ENCODE data around the gene D2HGDH.

D2HGDH gene

GRCh38 chr2:241814643-241815476 lies 80.4 kb downstream of the D2HGDH start:
- Histone ChIP-seq H3K27ac (ENCODE audit: low read depth, low read length) (no peak overlapping the region), H3K9me3 (ENCODE audit: control insufficient read depth, insufficient read depth, low read length) (no peaks in the 10 kb centered on the region), H3F3A (ENCODE audit: control insufficient read depth, insufficient read depth) (no peaks in the 10 kb centered on the region), H3K27me3 (ENCODE audit: control insufficient read depth, low read length) (no peaks in the 10 kb centered on the region), H3K9me2 (replicated peaks; ENCODE audit: control insufficient read depth, low read length) (no peaks in the 10 kb centered on the region), H3K4me1 (ENCODE audit: control insufficient read depth, low read length) (peaks cover 29% of the 10 kb centered on the region), H3K36me3 (ENCODE audit: control insufficient read depth, low read length) (no peaks in the 10 kb centered on the region), H4K20me1 (ENCODE audit: control insufficient read depth, insufficient read depth, low read depth, low read length) (no peaks in the 10 kb centered on the region), H3K4me3 (ENCODE audit: low read length) (no peak overlapping the region), H3K79me2 (ENCODE audit: control insufficient read depth, low read length) (no peaks in the 10 kb centered on the region), H3K4me2 (ENCODE audit: low read length) (no peak overlapping the region)
- TF ChIP-seq EZH2phosphoT487 (IDR thresholded peaks at IDR 0.05; ENCODE audit: borderline replicate concordance, low read length) (no peak), CTCF (IDR thresholded peaks at IDR 0.05; ENCODE audit: low read depth, low read length, poor library complexity, severe bottlenecking) (no peak)

- Histone ChIP-seq H3K27ac (ENCODE audit: low read depth, low read length) (no peak overlapping the region), H3K9me2 (replicated peaks; ENCODE audit: control insufficient read depth, low read length) (no peaks in the 10 kb centered on the region), H3K27me3 (ENCODE audit: control insufficient read depth, low read length) (no peaks in the 10 kb centered on the region), H3K79me2 (ENCODE audit: control insufficient read depth, low read length) (no peaks in the 10 kb centered on the region), H3K4me3 (ENCODE audit: low read length) (no peak overlapping the region), H3F3A (ENCODE audit: control insufficient read depth, insufficient read depth) (no peaks in the 10 kb centered on the region), H3K4me1 (ENCODE audit: control insufficient read depth, low read length) (peaks cover 29% of the 10 kb centered on the region), H3K36me3 (ENCODE audit: control insufficient read depth, low read length) (no peaks in the 10 kb centered on the region), H3K9me3 (ENCODE audit: control insufficient read depth, insufficient read depth, low read length) (no peaks in the 10 kb centered on the region), H4K20me1 (ENCODE audit: control insufficient read depth, insufficient read depth, low read depth, low read length) (no peaks in the 10 kb centered on the region), H3K4me2 (ENCODE audit: low read length) (no peak overlapping the region)
- TF ChIP-seq CTCF (IDR thresholded peaks at IDR 0.05; ENCODE audit: low read depth, low read length, poor library complexity, severe bottlenecking) = no peak
- TF ChIP-seq EZH2phosphoT487 (IDR thresholded peaks at IDR 0.05; ENCODE audit: borderline replicate concordance, low read length) = no peak
Observed at GRCh38 chr2:241815477-241816430, 81.3 kb downstream of the D2HGDH start.

- Histone ChIP-seq H3F3A (ENCODE audit: control insufficient read depth, insufficient read depth) (no peaks in the 10 kb centered on the region), H3K9me2 (replicated peaks; ENCODE audit: control insufficient read depth, low read length) (no peaks in the 10 kb centered on the region), H3K9me3 (ENCODE audit: control insufficient read depth, insufficient read depth, low read length) (no peaks in the 10 kb centered on the region), H3K27ac (ENCODE audit: low read depth, low read length) (no peak overlapping the region), H3K36me3 (ENCODE audit: control insufficient read depth, low read length) (no peaks in the 10 kb centered on the region), H3K4me2 (ENCODE audit: low read length) (no peak overlapping the region), H3K4me1 (ENCODE audit: control insufficient read depth, low read length) (peaks cover 29% of the 10 kb centered on the region), H3K4me3 (ENCODE audit: low read length) (no peak overlapping the region), H3K79me2 (ENCODE audit: control insufficient read depth, low read length) (no peaks in the 10 kb centered on the region), H4K20me1 (ENCODE audit: control insufficient read depth, insufficient read depth, low read depth, low read length) (no peaks in the 10 kb centered on the region), H3K27me3 (ENCODE audit: control insufficient read depth, low read length) (no peaks in the 10 kb centered on the region)
- TF ChIP-seq EZH2phosphoT487 (IDR thresholded peaks at IDR 0.05; ENCODE audit: borderline replicate concordance, low read length) (no peak), CTCF (IDR thresholded peaks at IDR 0.05; ENCODE audit: low read depth, low read length, poor library complexity, severe bottlenecking) (no peak)
Observed at GRCh38 chr2:241816431-241817121, 82.1 kb downstream of the D2HGDH start.

Data from DOHH2 (cell line).